Heart left ventricle (tissue), 16 donors: Measurements from ENCODE around the gene TOMM6. TPM values are rescaled to one million over a fixed set of nuclear protein-coding genes. Genes with fewer than 3 reads are reported as not detected.

Source experiments
- ATAC-seq, 4 donors: fragments of 200-7000 bp; cut with Tn5 transposase; one replicate each; pipeline ENCODE4 v1.9.1; 2020 to 2022; ENCODE audit warnings: moderate library complexity in 4 of 4, mild to moderate bottlenecking in 3 of 4, moderate number of reproducible peaks in 1 of 4
- DNase-seq, 5 donors: peaks; one replicate each; pipeline ENCODE4 v3.0.0-alpha.2; 2020
- H3K27ac ChIP-seq, 12 donors: fragments of 200-600 bp; sonication (generic) in 4 of 12; one replicate each; pipeline versions ENCODE4 v1.5.0 to v1.8.0; 2016 to 2022; ENCODE audit warnings: mild to moderate bottlenecking in 2 of 12
- H3K27me3 ChIP-seq, 9 donors: fragments of 200-600 bp; sonication (generic) in 2 of 9; one replicate each; pipeline versions ENCODE4 v1.5.1 to v1.8.0; 2016 to 2022; ENCODE audit warnings: mild to moderate bottlenecking in 3 of 9
- H3K36me3 ChIP-seq, 9 donors: fragments of 200-600 bp; sonication (generic) in 2 of 9; one replicate each; pipeline versions ENCODE4 v1.5.0 to v1.8.0; 2018 to 2022; ENCODE audit warnings: mild to moderate bottlenecking in 2 of 9
- H3K4me1 ChIP-seq, 12 donors: fragments of 200-600 bp; sonication (generic) in 4 of 12; one replicate each; pipeline versions ENCODE4 v1.5.0 to v1.8.0; 2016 to 2022; ENCODE audit warnings: mild to moderate bottlenecking in 3 of 12
- H3K4me3 ChIP-seq, 12 donors: fragments of 200-600 bp; sonication (generic) in 4 of 12; one replicate each; pipeline versions ENCODE4 v1.5.0 to v1.8.0; 2017 to 2022; ENCODE audit warnings: mild to moderate bottlenecking in 9 of 12, moderate library complexity in 4 of 12
- H3K9me3 ChIP-seq, 12 donors: fragments of 200-600 bp; sonication (generic) in 4 of 12; one replicate each; pipeline versions ENCODE4 v1.5.0 to v1.8.0; 2016 to 2022; ENCODE audit warnings: mild to moderate bottlenecking in 1 of 12
- CTCF ChIP-seq, 12 donors: fragments of 200-600 bp; sonication (generic) in 4 of 12; IDR thresholded peaks; one replicate each; pipeline versions ENCODE4 v1.5.0 to v1.8.0; 2018 to 2022; ENCODE audit warnings: antibody characterized with exemption in 12 of 12, mild to moderate bottlenecking in 5 of 12
- POLR2A ChIP-seq, 2 donors: fragments of 450-650 bp; IDR thresholded peaks; one replicate each; pipeline ENCODE4 v1.6.1; 2017; ENCODE audit warnings: antibody characterized with exemption in 2 of 2, mild to moderate bottlenecking in 2 of 2, moderate library complexity in 2 of 2
- WGBS, 4 donors: extraction: QIAGEN DNeasy Blood & Tissue Kit in 2 of 4; methylation state at CpG; one replicate each; pipeline versions ENCODE4 v1.1.5 to v1.1.7; 2013 to 2018; 5-methylcytosine and 5-hydroxymethylcytosine counted together
- intact Hi-C, 10 donors: fragments of 100-400 bp; cut with DNase I; formaldehyde crosslinking; loops; one replicate each; pipeline versions ENCODE4 v1.11.1 to v1.14.2; 2022
- polyA plus RNA-seq, 2 donors: library from polyadenylated mRNA; stranded (reverse); fragments of 200-250 nt; gene quantifications; one replicate each; pipeline ENCODE4 v1.2.3, GENCODE V29; 2013
- total RNA-seq, 9 donors: library from RNA; depleted of rRNA in 2 of 9; stranded (reverse); fragments of >200 nt in 2 of 9; fragmentation: NEBNext Ultra II Directional in 3 of 9; extraction: Animal tissue kit (Norgen Biotek cat#: 25700) in 3 of 9; gene quantifications; one replicate each; pipeline versions ENCODE4 v1.1.0 to v1.2.4, GENCODE V29; 2016 to 2023
- donor health status: ischemic (EF 13 %, LVEDD 7.1; RV severe dilation, severe dysfunction).
- donor health status: healthy with polysubstance abuse.
- donor health status: DM: no; HTN: yes; CAD: no.
- donor health status: DM: no; HTN: no; CAD: no.
- donor health status: ischemic (EF 25% LVEDD 6.9; RV normal size, moderate dysfunction).
- donor health status: ischemic (EF 25% LVEDD 5.7; RV mildly dilated, moderate dysfunction).
- donor health status: healthy.
- donor health status: DM: yes; HTN: yes; CAD: no.
- donor health status: ischemic (EF 35%, LVEDD 5.7; RV mildly dilated, moderate dysfunction).
- donor health status: nonischemic (EF 11% LVEDD 7.7; RV severe dilation, severe dysfunction).
- donor health status: DM: yes; HTN: yes; CAD: no.
- donor health status: PGD.
- donor health status: ischemic (EF 29% LVEDD 5.4; RV normal size, mild dysfunction).
- donor health status: nonischemic (EF 23%, LVEDD 6.1; RV moderate dilation, normal function).

TOMM6 gene
- total and polyA plus RNA-seq, 11 donors = 158 to 277 (median 182) TPM

DNA sequence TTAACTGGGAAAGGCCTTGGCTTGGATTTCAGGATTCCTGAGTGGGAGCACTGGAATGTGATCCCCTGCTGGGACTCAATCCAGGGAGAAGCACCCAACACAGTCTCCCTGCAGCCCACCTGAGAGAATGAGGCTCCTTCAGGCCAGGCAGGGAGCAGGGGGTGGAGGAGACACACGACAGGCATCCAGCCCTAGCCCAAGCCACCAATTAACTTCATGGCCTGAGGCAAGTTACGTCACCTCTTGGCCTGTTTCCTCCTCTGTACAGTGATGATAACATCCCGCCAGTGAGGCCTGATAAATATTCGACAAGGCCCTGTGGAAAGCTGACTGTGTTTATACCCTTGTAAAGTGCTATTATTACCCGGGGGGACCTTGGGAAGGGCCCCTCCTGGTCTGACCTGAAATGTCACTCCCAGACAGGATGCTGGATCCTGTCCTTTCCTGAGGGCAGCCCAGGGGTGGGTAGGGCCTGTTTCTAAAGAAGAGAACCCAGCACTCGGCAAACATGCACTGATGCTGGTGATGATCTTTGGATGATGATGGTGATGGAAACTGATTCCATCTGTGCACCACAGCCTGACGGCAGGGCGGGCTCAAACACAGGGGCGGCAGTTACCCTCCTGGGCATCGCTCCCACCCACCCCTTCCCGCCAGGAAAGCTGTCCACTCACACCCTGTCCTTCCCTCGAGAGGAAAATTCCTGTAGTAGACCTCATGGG is 20.2 kb upstream of the TOMM6 start:
- intact Hi-C loops = loop anchor here in 1 of 10 donors (5.0 kb wide), 1 partner anchor 60 kb away; no protein-coding TSS in a partner anchor
- TF ChIP-seq CTCF (IDR thresholded peaks at IDR 0.05) (no peak), POLR2A (IDR thresholded peaks at IDR 0.05) (no peak)
- WGBS, 4 donors = 16 to 27% (median 19%) methylated on average over 10 to 12 of the region's 12 CpGs
- DNase-seq = peak in 4 of 5 donors; percentile 71 to 78 (median 72)
- H3K4me3 ChIP-seq = no peak overlapping the region
- peaks cover 0 to 30% (median 22%) of the 10 kb centered on the region in 9 donors for H3K36me3 ChIP-seq
- H3K27me3 ChIP-seq = no peaks in the 10 kb centered on the region
- peak; percentile 78 to 92 (median 88) for ATAC-seq
- H3K9me3 ChIP-seq = no peaks in the 10 kb centered on the region
- H3K4me1 ChIP-seq = peaks cover 0 to 28% (median 19%) of the 10 kb centered on the region in 12 donors
- peak overlapping the region in 11 of 12 donors; percentile 32 to 79 (median 61) for H3K27ac ChIP-seq

- intact Hi-C loops = loop anchor here in 1 of 10 donors (5.0 kb wide), 1 partner anchor 61 kb away; no protein-coding TSS in a partner anchor
- no peaks in the 10 kb centered on the region for H3K27me3 ChIP-seq
- ATAC-seq = no peak
- 67 to 75% (median 72%) methylated on average over 7 to 10 of the region's 10 CpGs for WGBS, 4 donors
- no peaks in the 10 kb centered on the region for H3K9me3 ChIP-seq
- peaks cover 0 to 45% (median 36%) of the 10 kb centered on the region in 9 donors for H3K36me3 ChIP-seq
- TF ChIP-seq POLR2A (IDR thresholded peaks at IDR 0.05) (no peak), CTCF (IDR thresholded peaks at IDR 0.05) (no peak)
- no peak for DNase-seq
- H3K4me3 ChIP-seq = no peak overlapping the region
- H3K4me1 ChIP-seq = peaks cover 0 to 28% (median 19%) of the 10 kb centered on the region in 12 donors
- peak overlapping the region in 1 of 12 donors; percentile 73 for H3K27ac ChIP-seq
Measured at GRCh38 chr6:41768545-41769308, 18.8 kb upstream of the TOMM6 start.

GRCh38 chr6:41769376-41769775 is 18.1 kb upstream of the TOMM6 start:
- no peaks in the 10 kb centered on the region for H3K9me3 ChIP-seq
- intact Hi-C loops = loop anchor here in 1 of 10 donors (5.0 kb wide), 1 partner anchor 62 kb away; no protein-coding TSS in a partner anchor
- no peak overlapping the region for H3K27ac ChIP-seq
- DNase-seq = no peak
- WGBS, 4 donors = 94 to 100% (median 97%) methylated on average over 8 of the region's 8 CpGs
- H3K4me3 ChIP-seq = no peak overlapping the region
- H3K27me3 ChIP-seq = no peaks in the 10 kb centered on the region
- H3K36me3 ChIP-seq = peaks cover 0 to 51% (median 43%) of the 10 kb centered on the region in 9 donors
- ATAC-seq = no peak
- TF ChIP-seq CTCF (IDR thresholded peaks at IDR 0.05) (no peak), POLR2A (IDR thresholded peaks at IDR 0.05) (no peak)
- H3K4me1 ChIP-seq = peaks cover 0 to 28% (median 19%) of the 10 kb centered on the region in 12 donors
